GM12873 (cell line): ENCODE measurements around the gene INPP5E.

Experiments used
- CTCF ChIP-seq: IDR thresholded peaks from 2 replicates; pipeline ENCODE4 v1.5.1; 2012; ENCODE audit warnings: low read depth, mild to moderate bottlenecking, moderate library complexity, low read length, control low read depth; ENCODE audit not compliant: insufficient read depth; ENCODE audit errors: missing control alignments

Gene INPP5E

GRCh38 chr9:136389396-136389795 is 50.2 kb downstream of the INPP5E start:
- TF ChIP-seq CTCF, result no peak

- TF ChIP-seq CTCF, result no peak
These were observed 52.4 kb downstream of the INPP5E start for GRCh38 chr9:136387217-136387616.

GRCh38 chr9:136386018-136386417 is 53.6 kb downstream of the INPP5E start:
- TF ChIP-seq CTCF, result no peak

GRCh38 chr9:136385015-136385414 is 54.6 kb downstream of the INPP5E start:
- TF ChIP-seq CTCF, result no peak

GRCh38 chr9:136383436-136383835 is 56.2 kb downstream of the INPP5E start:
- no peak for TF ChIP-seq CTCF

- no peak for TF ChIP-seq CTCF
These were observed 57.6 kb downstream of the INPP5E start for GRCh38 chr9:136381966-136382513.

GRCh38 chr9:136381311-136381710 is 58.3 kb downstream of the INPP5E start:
- TF ChIP-seq CTCF, result no peak

- no peak for TF ChIP-seq CTCF
These were observed 59.3 kb downstream of the INPP5E start for GRCh38 chr9:136380381-136380780.
